Measurements from ENCODE around the gene EFCAB6.

EFCAB6 gene

GRCh38 chr22:43689356-43689755, 122.7 kb downstream of the EFCAB6 start:
- no peak for TF ChIP-seq CEBPB (IDR thresholded peaks at IDR 0.05)
- TF ChIP-seq MAX (IDR thresholded peaks at IDR 0.05) = no peak
- TF ChIP-seq CREB1 (IDR thresholded peaks at IDR 0.05; ENCODE audit: low read depth) = no peak
- TF ChIP-seq FOXM1 (IDR thresholded peaks at IDR 0.05; ENCODE audit: borderline replicate concordance, low read depth) = no peak
- no peak for TF ChIP-seq EGR1 (IDR thresholded peaks at IDR 0.05)
- no peak for TF ChIP-seq YY1 (IDR thresholded peaks at IDR 0.05; ENCODE audit: low read depth)
- no peak for TF ChIP-seq TCF12 (IDR thresholded peaks at IDR 0.05; ENCODE audit: low read depth)
- no peak for TF ChIP-seq ZBTB7A (IDR thresholded peaks at IDR 0.05; ENCODE audit: low read depth)
- TF ChIP-seq TAF1 (IDR thresholded peaks at IDR 0.05; ENCODE audit: low read depth) = no peak
- TF ChIP-seq EP300 (IDR thresholded peaks at IDR 0.05; ENCODE audit: borderline replicate concordance) = no peak

- TF ChIP-seq NFIC (IDR thresholded peaks at IDR 0.05) (no peak), TAF1 (IDR thresholded peaks at IDR 0.05; ENCODE audit: low read depth) (no peak), RAD21 (IDR thresholded peaks at IDR 0.05; ENCODE audit: low read depth) (no peak), FOXM1 (IDR thresholded peaks at IDR 0.05; ENCODE audit: borderline replicate concordance, low read depth) (no peak), MAX (IDR thresholded peaks at IDR 0.05) (no peak), TCF12 (IDR thresholded peaks at IDR 0.05; ENCODE audit: low read depth) (no peak), USF1 (IDR thresholded peaks at IDR 0.05) (no peak), TEAD4 (IDR thresholded peaks at IDR 0.05) (no peak), CREB1 (IDR thresholded peaks at IDR 0.05; ENCODE audit: low read depth) (no peak), YY1 (IDR thresholded peaks at IDR 0.05; ENCODE audit: low read depth) (no peak), CEBPB (IDR thresholded peaks at IDR 0.05) (no peak), EGR1 (IDR thresholded peaks at IDR 0.05) (no peak), REST (IDR thresholded peaks at IDR 0.05; ENCODE audit: low read depth) (no peak), ZBTB7A (IDR thresholded peaks at IDR 0.05; ENCODE audit: low read depth) (no peak), EP300 (IDR thresholded peaks at IDR 0.05; ENCODE audit: borderline replicate concordance) (no peak)
Measured at GRCh38 chr22:43682851-43683250, 129.3 kb downstream of the EFCAB6 start.

- TF ChIP-seq REST (IDR thresholded peaks at IDR 0.05; ENCODE audit: low read depth) = no peak
- TF ChIP-seq CEBPB (IDR thresholded peaks at IDR 0.05) = no peak
- TF ChIP-seq CREB1 (IDR thresholded peaks at IDR 0.05; ENCODE audit: low read depth) = no peak
- no peak for TF ChIP-seq EP300 (IDR thresholded peaks at IDR 0.05; ENCODE audit: borderline replicate concordance)
- no peak for TF ChIP-seq YY1 (IDR thresholded peaks at IDR 0.05; ENCODE audit: low read depth)
- TF ChIP-seq TCF12 (IDR thresholded peaks at IDR 0.05; ENCODE audit: low read depth) = no peak
- TF ChIP-seq NFIC (IDR thresholded peaks at IDR 0.05) = no peak
Measured at GRCh38 chr22:43681731-43682360, 130.3 kb downstream of the EFCAB6 start.

- TF ChIP-seq EP300 (IDR thresholded peaks at IDR 0.05; ENCODE audit: borderline replicate concordance) (no peak), TAF1 (IDR thresholded peaks at IDR 0.05; ENCODE audit: low read depth) (no peak), NFIC (IDR thresholded peaks at IDR 0.05) (no peak), TCF12 (IDR thresholded peaks at IDR 0.05; ENCODE audit: low read depth) (no peak), REST (IDR thresholded peaks at IDR 0.05; ENCODE audit: low read depth) (no peak), TEAD4 (IDR thresholded peaks at IDR 0.05) (no peak), FOXM1 (IDR thresholded peaks at IDR 0.05; ENCODE audit: borderline replicate concordance, low read depth) (no peak), CREB1 (IDR thresholded peaks at IDR 0.05; ENCODE audit: low read depth) (no peak), EGR1 (IDR thresholded peaks at IDR 0.05) (no peak), YY1 (IDR thresholded peaks at IDR 0.05; ENCODE audit: low read depth) (no peak), MAX (IDR thresholded peaks at IDR 0.05) (no peak), CEBPB (IDR thresholded peaks at IDR 0.05) (no peak), RAD21 (IDR thresholded peaks at IDR 0.05; ENCODE audit: low read depth) (no peak), USF1 (IDR thresholded peaks at IDR 0.05) (no peak)
Measured at GRCh38 chr22:43670513-43670912, 141.6 kb downstream of the EFCAB6 start.

Measured in Ishikawa (cell line).